ENCODE measurements around the gene L3HYPDH. TPM values are rescaled to one million over a fixed set of nuclear protein-coding genes. Genes with fewer than 3 reads are reported as not detected.

The L3HYPDH gene
- polyA plus RNA-seq, 1 donor (not counting 4 experiments of a cell fraction or from before 2014, with no cell fraction given) = 37.5 TPM

- TF ChIP-seq CTCF (optimal IDR thresholded peaks at IDR 0.05 in 1 of 3, IDR thresholded peaks at IDR 0.05 in 1 of 3, conservative IDR thresholded peaks at IDR 0.05 in 1 of 3; ENCODE audit: extremely low read depth in 1 of 3, insufficient read depth in 2 of 3, low read length in 3 of 3) = no peak
- TF ChIP-seq EZH2 (IDR thresholded peaks at IDR 0.05; ENCODE audit: low read length) = no peak
- dilution Hi-C loops (cut with MboI; ENCODE audit: extremely low pct_ligation_motif_present, low sequenced_read_pairs) = no loop called here
- H3K4me3 ChIP-seq (ENCODE audit: control insufficient read depth in 2 of 3, extremely low read depth in 1 of 3, insufficient read depth in 2 of 3, low read depth in 1 of 3, low read length in 3 of 3) = no peak overlapping the region
These were observed 4.0 kb downstream of the L3HYPDH start for GRCh38 chr14:59480166-59480565.

GRCh38 chr14:59478540-59478939 is 5.7 kb downstream of the L3HYPDH start:
- DNase-seq (ENCODE audit: low read depth, low spot score) (no peak), FAIRE-seq (no peak)
- peaks cover 19% of the 10 kb centered on the region for H3K4me1 ChIP-seq (ENCODE audit: control insufficient read depth, extremely low read depth, insufficient read depth, low read length)
- no peak overlapping the region for H3K4me3 ChIP-seq (ENCODE audit: control insufficient read depth in 2 of 3, extremely low read depth in 1 of 3, insufficient read depth in 2 of 3, low read depth in 1 of 3, low read length in 3 of 3)
- no peak overlapping the region for H3K4me2 ChIP-seq (ENCODE audit: control insufficient read depth, extremely low read depth, insufficient read depth, low read depth, low read length)
- peaks cover 30% of the 10 kb centered on the region for H3K79me2 ChIP-seq (ENCODE audit: control insufficient read depth, insufficient read depth, low read length)
- TF ChIP-seq EZH2 (IDR thresholded peaks at IDR 0.05; ENCODE audit: low read length) (no peak), CTCF (optimal IDR thresholded peaks at IDR 0.05 in 1 of 3, IDR thresholded peaks at IDR 0.05 in 1 of 3, conservative IDR thresholded peaks at IDR 0.05 in 1 of 3; ENCODE audit: extremely low read depth in 1 of 3, insufficient read depth in 2 of 3, low read length in 3 of 3) (no peak)
- H3K27ac ChIP-seq (ENCODE audit: control insufficient read depth, insufficient read depth, low read length) = no peak overlapping the region
- H3K9me1 ChIP-seq (ENCODE audit: control insufficient read depth, extremely low read depth, insufficient read depth, low read length) = peaks cover 2% of the 10 kb centered on the region
- H3K9ac ChIP-seq (ENCODE audit: control insufficient read depth, extremely low read depth, insufficient read depth, low read length) = no peak overlapping the region
- H3K27me3 ChIP-seq (ENCODE audit: control insufficient read depth, extremely low read depth, insufficient read depth, low read length) = no peaks in the 10 kb centered on the region
- H3K36me3 ChIP-seq (ENCODE audit: control insufficient read depth in 2 of 2, extremely low read depth in 1 of 2, insufficient read depth in 2 of 2, low read length in 2 of 2) = peaks cover 10 to 20% of the 10 kb centered on the region in 2 experiments
- no peak overlapping the region for H2AFZ ChIP-seq (ENCODE audit: control insufficient read depth, low read length)
- no peaks in the 10 kb centered on the region for H3K9me3 ChIP-seq (ENCODE audit: control insufficient read depth, low read depth, low read length)
- H4K20me1 ChIP-seq (ENCODE audit: control insufficient read depth, extremely low read depth, insufficient read depth, low read length) = no peaks in the 10 kb centered on the region
- dilution Hi-C loops (cut with MboI; ENCODE audit: extremely low pct_ligation_motif_present, low sequenced_read_pairs) = no loop called here

More at GRCh38 chr14:59480166-59480565, 4.0 kb downstream of the L3HYPDH start:
- Histone ChIP-seq H3K27me3 (ENCODE audit: control insufficient read depth, extremely low read depth, insufficient read depth, low read length) (no peaks in the 10 kb centered on the region), H3K36me3 (ENCODE audit: control insufficient read depth in 2 of 2, extremely low read depth in 1 of 2, insufficient read depth in 2 of 2, low read length in 2 of 2) (peaks cover 7 to 17% of the 10 kb centered on the region in 2 experiments), H4K20me1 (ENCODE audit: control insufficient read depth, extremely low read depth, insufficient read depth, low read length) (no peaks in the 10 kb centered on the region), H3K4me1 (ENCODE audit: control insufficient read depth, extremely low read depth, insufficient read depth, low read length) (peaks cover 19% of the 10 kb centered on the region), H3K9ac (ENCODE audit: control insufficient read depth, extremely low read depth, insufficient read depth, low read length) (no peak overlapping the region), H3K79me2 (ENCODE audit: control insufficient read depth, insufficient read depth, low read length) (peaks cover 38% of the 10 kb centered on the region), H3K27ac (ENCODE audit: control insufficient read depth, insufficient read depth, low read length) (no peak overlapping the region), H2AFZ (ENCODE audit: control insufficient read depth, low read length) (no peak overlapping the region), H3K9me3 (ENCODE audit: control insufficient read depth, low read depth, low read length) (no peaks in the 10 kb centered on the region), H3K9me1 (ENCODE audit: control insufficient read depth, extremely low read depth, insufficient read depth, low read length) (peaks cover 2% of the 10 kb centered on the region), H3K4me2 (ENCODE audit: control insufficient read depth, extremely low read depth, insufficient read depth, low read depth, low read length) (no peak overlapping the region)
- DNase-seq (ENCODE audit: low read depth, low spot score) = no peak
- no peak for FAIRE-seq

All from keratinocyte (primary cell).